HepG2 (cell line): ENCODE data around the gene CAMK2G. TPM values are rescaled to one million over a fixed set of nuclear protein-coding genes. Genes with fewer than 3 reads are reported as not detected.

Experiments
- ATAC-seq: fragments of 200-7000 bp; cut with Tn5 transposase; 3 replicates; pipeline ENCODE4 v1.9.1; 2020; ENCODE audit warnings: mild to moderate bottlenecking, moderate library complexity
- BruUV-seq: library from RNA; stranded (reverse); fragments of 400-500 nt; replicated peaks from 2 replicates; lab custom pipeline; 2021; lab: Mats Ljungman, UMichigan
- CTCF ChIA-PET: fragments of 300-600 bp; formaldehyde crosslinking; extraction: SDS; loops from one replicate; lab custom pipeline; 2021; ENCODE audit warnings: low total read pairs, inconsistent platforms, low intra/inter-chr PET ratio; lab: Yijun Ruan, JAX
- POLR2A ChIA-PET: fragments of 350-600 bp; sonication (Branson Sonifier 250); formaldehyde crosslinking; loops from one replicate; lab custom pipeline; 2020; ENCODE audit warnings: antibody characterized with exemption, inconsistent platforms; lab: Yijun Ruan, JAX
- DNase-seq: peaks from one replicate; pipeline ENCODE4 v3.0.0-alpha.2; 2015; ENCODE audit warnings: low spot score
- FAIRE-seq: peaks from 3 replicates; lab custom pipeline; 2011; peaks lifted over from hg19 to GRCh38; lab: Jason Lieb, UNC
- H2AFZ ChIP-seq: one replicate; pipeline ENCODE4 v1.6.1; 2011; ENCODE audit warnings: low read length, inconsistent platforms
- H3K27ac ChIP-seq: fragments of 300-600 bp; 3 replicates; pipeline ENCODE4 v1.8.0; 2011; ENCODE audit warnings: mixed run types, mild to moderate bottlenecking, mixed read lengths, low read length, inconsistent platforms; ENCODE audit not compliant: insufficient read depth; ENCODE audit errors: extremely low read length
- H3K27me3 ChIP-seq, 2 experiments: fragments of 200-600 bp in 1 of 2; 2 replicates in 1 of 2; 3 replicates in 1 of 2; pipeline versions ENCODE4 v1.6.0 to v1.8.0; 2011; ENCODE audit warnings: low read length in 2 of 2, mild to moderate bottlenecking in 2 of 2, moderate library complexity in 2 of 2, inconsistent platforms in 1 of 2; ENCODE audit not compliant: insufficient read depth in 2 of 2, control insufficient read depth in 1 of 2
- H3K36me3 ChIP-seq, 2 experiments: fragments of 200-600 bp in 1 of 2; replicated peaks in 1 of 2; 2 replicates in 1 of 2; 3 replicates in 1 of 2; pipeline versions ENCODE4 v1.5.1 to v1.8.0; 2011; ENCODE audit warnings: low read length in 2 of 2, inconsistent platforms in 1 of 2; ENCODE audit not compliant: insufficient read depth in 2 of 2, control insufficient read depth in 1 of 2
- H3K4me1 ChIP-seq: 2 replicates; pipeline ENCODE4 v1.5.1; 2012; ENCODE audit warnings: low read length, inconsistent platforms; ENCODE audit not compliant: insufficient read depth
- H3K4me2 ChIP-seq: 2 replicates; pipeline ENCODE4 v1.6.0; 2011; ENCODE audit warnings: low read depth, low read length, inconsistent platforms
- H3K4me3 ChIP-seq, 3 experiments: fragments of 200-600 bp in 1 of 3; sonication (generic), shearing (Covaris generic) in 1 of 3; replicated peaks in 1 of 3; 2 replicates each; pipeline ENCODE4 v1.5.1; 2011 to 2016; ENCODE audit warnings: low read length in 3 of 3, inconsistent platforms in 2 of 3, low read depth in 2 of 3, mild to moderate bottlenecking in 2 of 3, control low read depth in 1 of 3, mixed read lengths in 1 of 3; ENCODE audit not compliant: insufficient read depth in 1 of 3
- H3K79me2 ChIP-seq: one replicate; pipeline ENCODE4 v1.6.1; 2011; ENCODE audit warnings: low read length, inconsistent platforms; ENCODE audit not compliant: insufficient read depth
- H3K9ac ChIP-seq: 2 replicates; pipeline ENCODE4 v1.6.0; 2011; ENCODE audit warnings: mild to moderate bottlenecking, low read depth, low read length, inconsistent platforms; ENCODE audit not compliant: insufficient read depth
- H3K9me3 ChIP-seq: 2 replicates; pipeline ENCODE4 v1.5.1; 2012; ENCODE audit warnings: mild to moderate bottlenecking, low read length
- H4K20me1 ChIP-seq: 2 replicates; pipeline ENCODE4 v1.6.0; 2011; ENCODE audit warnings: inconsistent platforms, mild to moderate bottlenecking, low read length, moderate library complexity; ENCODE audit not compliant: insufficient read depth
- ADNP ChIP-seq: sonication (generic); formaldehyde crosslinking; IDR thresholded peaks from 2 replicates; pipeline ENCODE4 v1.4.0; 2020; ENCODE audit warnings: missing genetic modification reagents
- ELF4 ChIP-seq: sonication (generic); formaldehyde crosslinking; IDR thresholded peaks from 2 replicates; pipeline ENCODE4 v1.5.0; 2020; ENCODE audit warnings: missing genetic modification reagents, mild to moderate bottlenecking, moderate library complexity, borderline replicate concordance
- GTF3A ChIP-seq: sonication (generic); formaldehyde crosslinking; conservative IDR thresholded peaks from 2 replicates; pipeline ENCODE4 v1.4.0; 2020; ENCODE audit warnings: mild to moderate bottlenecking, missing genetic modification reagents
- HDAC1 ChIP-seq: sonication (generic); formaldehyde crosslinking; IDR thresholded peaks from 2 replicates; pipeline ENCODE4 v1.5.1; 2020; ENCODE audit warnings: mild to moderate bottlenecking, missing genetic modification reagents
- HMG20A ChIP-seq: IDR thresholded peaks from 2 replicates; pipeline ENCODE4 v1.6.1; 2016; ENCODE audit warnings: borderline replicate concordance
- HNRNPLL ChIP-seq: fragments of 200-400 bp; formaldehyde crosslinking; IDR thresholded peaks from 2 replicates; pipeline ENCODE4 v1.6.1; 2017; ENCODE audit warnings: mild to moderate bottlenecking, low read depth, low read length; ENCODE audit not compliant: poor library complexity, severe bottlenecking
- KDM1A ChIP-seq: IDR thresholded peaks from 2 replicates; pipeline ENCODE4 v1.6.1; 2016; ENCODE audit warnings: missing compliant biosample characterization
- TRIM24 ChIP-seq: sonication (generic); formaldehyde crosslinking; IDR thresholded peaks from 2 replicates; pipeline ENCODE4 v1.8.0; 2022; ENCODE audit warnings: mild to moderate bottlenecking, missing genetic modification reagents
- ZC3H4 ChIP-seq: sonication (generic); formaldehyde crosslinking; IDR thresholded peaks from 2 replicates; pipeline ENCODE4 v1.4.0; 2020; ENCODE audit warnings: missing genetic modification reagents, borderline replicate concordance
- ZNF83 ChIP-seq: sonication (generic); formaldehyde crosslinking; IDR thresholded peaks from 2 replicates; pipeline ENCODE4 v1.4.0; 2020; ENCODE audit warnings: missing genetic modification reagents, mild to moderate bottlenecking, borderline replicate concordance
- WGBS: methylation state at CpG from one replicate; pipeline ENCODE4 v1.1.6; 2017; ENCODE audit warnings: low lambda C conversion rate; 5-methylcytosine and 5-hydroxymethylcytosine counted together
- in situ Hi-C: cut with HindIII; loops from 2 replicates; pipeline ENCODE4 v1.10.0; 2017; ENCODE audit warnings: low pct_unique_long_range_greater_than_20kb; ENCODE audit not compliant: extremely low pct_ligation_motif_present
- intact Hi-C: fragments of 100-400 bp; cut with micrococcal nuclease; formaldehyde crosslinking; loops from one replicate; pipeline ENCODE4 v1.10.0; 2022; ENCODE audit not compliant: unreplicated experiment
- polyA plus RNA-seq, 8 experiments: library from polyadenylated mRNA; depleted of rRNA in 3 of 8; stranded (reverse) in 7 of 8; unstranded in 1 of 8; fragments of >200 nt; fragmentation: Illumina TruSeq in 4 of 8; extraction: Trizol in 4 of 8; gene quantifications; 2 replicates each; pipeline versions ENCODE4 v1.2.1 to v1.2.3, GENCODE V29; 2011 to 2016; ENCODE audit warnings: low read depth in 4 of 8, missing spikeins in 1 of 8, mixed read lengths in 1 of 8; ENCODE audit not compliant: insufficient read depth in 1 of 8
- total RNA-seq, 5 experiments: library from RNA; depleted of rRNA; stranded (reverse); fragments of >200 nt; fragmentation: Illumina TruSeq; extraction: Trizol; gene quantifications; 2 replicates each; pipeline ENCODE4 v1.2.3, GENCODE V29; 2016; ENCODE audit warnings: low read depth in 1 of 5
- TF ChIP-seq, protein P1 (sequence below): sonication (generic); formaldehyde crosslinking; IDR thresholded peaks from 2 replicates; pipeline ENCODE4 v1.5.1; 2020; ENCODE audit warnings: mild to moderate bottlenecking, missing genetic modification reagents, moderate library complexity

Gene CAMK2G
- total and polyA plus RNA-seq, 2 of the 13 experiments (the other 11 are each of a cell fraction or from before 2014, with no cell fraction given) = 15.9 to 18.8 TPM

DNA sequence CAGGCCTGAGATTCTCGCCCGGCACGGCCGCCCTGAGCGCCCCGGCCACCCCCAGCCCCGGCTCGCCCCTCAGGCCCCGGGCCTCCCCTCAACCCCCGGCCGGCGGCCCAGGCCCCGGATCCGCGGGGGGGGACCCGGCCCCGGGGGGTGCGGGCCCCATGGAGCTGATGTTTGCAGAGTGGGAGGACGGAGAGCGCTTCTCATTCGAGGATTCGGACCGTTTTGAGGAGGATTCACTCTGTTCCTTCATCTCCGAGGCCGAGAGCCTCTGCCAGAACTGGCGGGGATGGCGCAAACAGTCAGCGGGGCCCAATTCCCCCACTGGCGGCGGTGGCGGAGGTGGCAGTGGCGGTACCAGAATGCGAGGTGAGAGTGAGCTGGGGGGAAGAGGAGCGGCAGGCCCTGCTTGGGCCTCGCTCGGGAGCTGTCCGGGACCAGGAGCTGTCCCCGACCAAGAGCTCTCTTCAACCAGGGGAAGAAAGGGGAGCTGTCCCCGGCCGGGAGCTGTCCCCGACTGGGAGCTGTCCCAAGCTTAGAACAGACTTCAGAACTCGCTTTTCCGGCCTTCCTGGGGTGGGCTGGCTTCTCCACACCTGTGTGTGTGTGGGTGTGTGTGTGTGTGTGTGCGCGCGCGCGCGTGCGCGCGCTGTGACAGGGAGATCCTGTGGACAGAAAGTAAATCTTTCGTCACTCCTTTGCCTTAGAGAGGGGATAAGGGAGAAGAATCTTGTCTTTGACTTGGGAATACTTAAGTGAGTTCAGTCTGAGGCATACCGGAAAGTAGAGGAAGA, 88.4 kb downstream of the CAMK2G start (continued):
- TF ChIP-seq, protein P1, sequence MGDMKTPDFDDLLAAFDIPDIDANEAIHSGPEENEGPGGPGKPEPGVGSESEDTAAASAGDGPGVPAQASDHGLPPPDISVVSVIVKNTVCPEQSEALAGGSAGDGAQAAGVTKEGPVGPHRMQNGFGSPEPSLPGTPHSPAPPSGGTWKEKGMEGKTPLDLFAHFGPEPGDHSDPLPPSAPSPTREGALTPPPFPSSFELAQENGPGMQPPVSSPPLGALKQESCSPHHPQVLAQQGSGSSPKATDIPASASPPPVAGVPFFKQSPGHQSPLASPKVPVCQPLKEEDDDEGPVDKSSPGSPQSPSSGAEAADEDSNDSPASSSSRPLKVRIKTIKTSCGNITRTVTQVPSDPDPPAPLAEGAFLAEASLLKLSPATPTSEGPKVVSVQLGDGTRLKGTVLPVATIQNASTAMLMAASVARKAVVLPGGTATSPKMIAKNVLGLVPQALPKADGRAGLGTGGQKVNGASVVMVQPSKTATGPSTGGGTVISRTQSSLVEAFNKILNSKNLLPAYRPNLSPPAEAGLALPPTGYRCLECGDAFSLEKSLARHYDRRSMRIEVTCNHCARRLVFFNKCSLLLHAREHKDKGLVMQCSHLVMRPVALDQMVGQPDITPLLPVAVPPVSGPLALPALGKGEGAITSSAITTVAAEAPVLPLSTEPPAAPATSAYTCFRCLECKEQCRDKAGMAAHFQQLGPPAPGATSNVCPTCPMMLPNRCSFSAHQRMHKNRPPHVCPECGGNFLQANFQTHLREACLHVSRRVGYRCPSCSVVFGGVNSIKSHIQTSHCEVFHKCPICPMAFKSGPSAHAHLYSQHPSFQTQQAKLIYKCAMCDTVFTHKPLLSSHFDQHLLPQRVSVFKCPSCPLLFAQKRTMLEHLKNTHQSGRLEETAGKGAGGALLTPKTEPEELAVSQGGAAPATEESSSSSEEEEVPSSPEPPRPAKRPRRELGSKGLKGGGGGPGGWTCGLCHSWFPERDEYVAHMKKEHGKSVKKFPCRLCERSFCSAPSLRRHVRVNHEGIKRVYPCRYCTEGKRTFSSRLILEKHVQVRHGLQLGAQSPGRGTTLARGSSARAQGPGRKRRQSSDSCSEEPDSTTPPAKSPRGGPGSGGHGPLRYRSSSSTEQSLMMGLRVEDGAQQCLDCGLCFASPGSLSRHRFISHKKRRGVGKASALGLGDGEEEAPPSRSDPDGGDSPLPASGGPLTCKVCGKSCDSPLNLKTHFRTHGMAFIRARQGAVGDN (CRISPR knock-in tag) = peak; percentile 70
- no peak for TF ChIP-seq HMG20A
- TF ChIP-seq ZNF83 (CRISPR knock-in tag) = 0 out of 2 replicates have a peak, but pooled peaks have one; percentile 46
- no peak for TF ChIP-seq KDM1A (CRISPR knock-in tag)
- TF ChIP-seq HDAC1 (CRISPR knock-in tag) = peak; percentile 0; the same call in 1 of the 2 replicates
- TF ChIP-seq ADNP (CRISPR knock-in tag) = no peak
- TF ChIP-seq HNRNPLL = peak; percentile 51

GRCh38 chr10:73785211-73785720, 89.1 kb downstream of the CAMK2G start, which contains the start of gene ZSWIM8:
TSS of gene ZSWIM8 (plus strand) at chr10:73785606. CDS start at chr10:73785879, 273 bp downstream.
- DNase-seq (peak; percentile 95), ATAC-seq (peak; percentile 87), FAIRE-seq (peak; percentile 94)
- 0% methylated on average over 9 of the region's 36 CpGs for WGBS
- in situ Hi-C loops = no loop called here
- peaks cover 62% of the 10 kb centered on the region for H3K79me2 ChIP-seq
- H3K4me2 ChIP-seq = peak within 1 kb of the TSS; percentile 63
- H4K20me1 ChIP-seq = 0 out of 2 replicates have a peak, but pooled peaks cover 2% of the 10 kb centered on the region
- peak within 1 kb of the TSS; percentile 70 for H3K27ac ChIP-seq
- peaks cover 6 to 14% of the 10 kb centered on the region in 2 experiments; a peak in 4 of 5 replicates for H3K36me3 ChIP-seq
- peak within 1 kb of the TSS; percentile 75 to 95 (median 90) for H3K4me3 ChIP-seq
- CTCF ChIA-PET = no interaction called here
- POLR2A ChIA-PET = interaction anchor here (1.1 to 3.7 kb wide), 8 partner anchors 12 to 289 kb away, joined by 3 to 16 read pairs (median 5); partner anchors contain the start of gene PPP3CB
- BruUV-seq = no TSS peak
- peak within 1 kb of the TSS; percentile 86 for H2AFZ ChIP-seq
- peaks cover 54% of the 10 kb centered on the region for H3K4me1 ChIP-seq
- H3K27me3 ChIP-seq = no peaks in the 10 kb centered on the region; a peak in 1 of 5 replicates
- no peaks in the 10 kb centered on the region for H3K9me3 ChIP-seq
- H3K9ac ChIP-seq = peak within 1 kb of the TSS; percentile 75
- intact Hi-C loops = no loop called here
- TF ChIP-seq ZC3H4 (CRISPR knock-in tag) (no peak), GTF3A (no peak), ELF4 (peak; percentile 34; the same call in 1 of the 2 replicates), TRIM24 (CRISPR knock-in tag) (no peak)
